Effector memory CD4-positive, alpha-beta T cell (primary cell): ENCODE measurements around the gene TCF7L1.
A peak's percentile ranks its signal among the peaks of the same experiment; 100 is the strongest.

ENCODE experiments used
- DNase-seq, 3 donors: peaks; one replicate each; pipeline ENCODE4 v3.0.0-alpha.2; 2020
- H3K27ac ChIP-seq: 2 replicates; pipeline ENCODE4 v1.7.0; 2013; ENCODE audit warnings: mild to moderate bottlenecking, low read length, moderate library complexity; ENCODE audit not compliant: insufficient read depth, poor library complexity, severe bottlenecking
- H3K27me3 ChIP-seq: replicated peaks from 2 replicates; pipeline ENCODE4 v1.7.0; 2013; ENCODE audit warnings: mild to moderate bottlenecking, low read length; ENCODE audit not compliant: insufficient read depth, control insufficient read depth, poor library complexity, severe bottlenecking
- H3K36me3 ChIP-seq: 2 replicates; pipeline ENCODE4 v1.7.0; 2013; ENCODE audit warnings: mild to moderate bottlenecking, low read length, moderate library complexity; ENCODE audit not compliant: control insufficient read depth, insufficient read depth
- H3K4me1 ChIP-seq: 2 replicates; pipeline ENCODE4 v1.7.0; 2013; ENCODE audit warnings: low read length, mild to moderate bottlenecking; ENCODE audit not compliant: control insufficient read depth, insufficient read depth, poor library complexity, severe bottlenecking
- H3K4me3 ChIP-seq: 2 replicates; pipeline ENCODE4 v1.7.0; 2013; ENCODE audit warnings: low read length, low read depth, mild to moderate bottlenecking; ENCODE audit not compliant: insufficient read depth, poor library complexity, severe bottlenecking
- H3K9me3 ChIP-seq: 2 replicates; pipeline ENCODE4 v1.7.0; 2013; ENCODE audit warnings: mild to moderate bottlenecking, low read length, moderate library complexity; ENCODE audit not compliant: control insufficient read depth

TCF7L1 gene

GRCh38 chr2:85257359-85257969 is 124.3 kb downstream of the TCF7L1 start:
- no peak for DNase-seq
- no peaks in the 10 kb centered on the region for H3K4me1 ChIP-seq
- H3K9me3 ChIP-seq = no peaks in the 10 kb centered on the region
- no peaks in the 10 kb centered on the region for H3K27me3 ChIP-seq
- H3K36me3 ChIP-seq = no peaks in the 10 kb centered on the region
- no peak overlapping the region for H3K4me3 ChIP-seq
- no peak overlapping the region for H3K27ac ChIP-seq

GRCh38 chr2:85257970-85258605 is 124.9 kb downstream of the TCF7L1 start:
- Histone ChIP-seq H3K4me3 (no peak overlapping the region), H3K27me3 (no peaks in the 10 kb centered on the region), H3K9me3 (no peaks in the 10 kb centered on the region), H3K27ac (no peak overlapping the region), H3K4me1 (no peaks in the 10 kb centered on the region), H3K36me3 (no peaks in the 10 kb centered on the region)
- DNase-seq = no peak

DNA sequence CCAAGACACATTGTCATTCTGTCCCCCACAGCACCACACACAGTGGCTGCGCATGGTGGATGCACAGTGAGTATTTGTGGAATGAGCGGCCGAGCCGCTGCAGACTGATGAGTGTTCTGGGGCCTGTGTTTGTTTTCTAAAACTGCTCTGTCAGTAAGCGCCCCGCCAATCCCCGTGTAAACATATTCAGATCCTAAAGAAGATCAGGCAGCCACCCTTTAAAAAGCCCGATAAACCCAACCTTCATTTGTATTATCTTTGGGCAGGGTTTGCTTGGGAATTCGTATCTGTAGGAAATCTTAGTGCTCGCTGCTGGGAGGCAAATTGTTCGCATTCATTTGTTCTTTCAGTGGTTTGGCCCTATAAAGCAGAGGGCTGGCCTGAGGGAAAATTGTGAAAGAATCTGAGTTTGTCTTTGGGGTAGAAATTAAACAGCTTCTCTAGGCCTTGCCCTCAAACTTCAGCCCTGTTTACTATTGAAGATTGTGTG is 126.0 kb downstream of the TCF7L1 start:
- DNase-seq = no peak
- Histone ChIP-seq H3K27me3 (no peaks in the 10 kb centered on the region), H3K4me1 (no peaks in the 10 kb centered on the region), H3K9me3 (no peaks in the 10 kb centered on the region), H3K4me3 (no peak overlapping the region), H3K27ac (no peak overlapping the region), H3K36me3 (no peaks in the 10 kb centered on the region)

DNA sequence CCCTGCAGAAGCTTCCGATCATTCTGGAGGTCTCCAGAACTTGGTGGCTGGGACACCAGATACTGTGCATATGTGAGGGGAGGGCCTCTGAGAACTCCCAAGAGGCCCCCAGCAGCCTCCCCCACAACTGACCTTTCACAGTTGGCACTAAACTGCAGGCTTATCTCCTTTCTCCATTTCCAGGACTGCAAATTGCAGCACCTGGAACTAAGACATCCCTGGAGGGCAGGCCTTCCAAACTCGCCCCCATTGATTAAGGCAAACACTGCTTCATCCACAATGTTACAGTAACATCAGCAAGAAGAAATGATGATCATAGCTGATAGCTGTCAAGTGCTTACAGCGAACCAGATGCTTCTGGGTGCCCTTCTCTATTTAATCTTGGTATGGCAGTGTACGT is 126.7 kb downstream of the TCF7L1 start:
- H3K36me3 ChIP-seq = no peaks in the 10 kb centered on the region
- no peak overlapping the region for H3K4me3 ChIP-seq
- H3K9me3 ChIP-seq = no peaks in the 10 kb centered on the region
- DNase-seq = no peak
- H3K4me1 ChIP-seq = no peaks in the 10 kb centered on the region
- no peak overlapping the region for H3K27ac ChIP-seq
- H3K27me3 ChIP-seq = no peaks in the 10 kb centered on the region

DNA sequence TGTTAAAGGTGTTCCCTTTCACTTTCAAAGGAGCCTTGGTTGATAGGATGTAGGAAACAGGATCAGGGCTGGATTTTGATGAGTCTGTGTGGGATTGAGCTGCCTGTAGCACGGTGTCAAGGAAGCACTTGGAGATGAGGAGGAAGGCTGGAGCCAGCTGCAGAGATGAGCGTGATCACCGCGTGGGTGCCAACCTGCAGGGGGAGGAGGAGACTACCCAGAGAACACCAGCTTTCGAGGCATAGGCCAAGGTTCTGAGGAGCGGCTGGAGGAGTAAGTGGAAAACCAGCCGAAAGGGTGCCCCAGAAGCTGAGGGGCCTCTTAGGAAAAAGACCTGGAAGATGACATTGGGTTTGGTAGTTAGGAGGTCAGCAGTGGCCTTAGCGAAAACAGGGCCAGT is 130.4 kb downstream of the TCF7L1 start:
- Histone ChIP-seq H3K27ac (no peak overlapping the region), H3K27me3 (no peaks in the 10 kb centered on the region), H3K4me1 (no peaks in the 10 kb centered on the region), H3K4me3 (no peak overlapping the region), H3K9me3 (no peaks in the 10 kb centered on the region), H3K36me3 (no peaks in the 10 kb centered on the region)
- no peak for DNase-seq

DNA sequence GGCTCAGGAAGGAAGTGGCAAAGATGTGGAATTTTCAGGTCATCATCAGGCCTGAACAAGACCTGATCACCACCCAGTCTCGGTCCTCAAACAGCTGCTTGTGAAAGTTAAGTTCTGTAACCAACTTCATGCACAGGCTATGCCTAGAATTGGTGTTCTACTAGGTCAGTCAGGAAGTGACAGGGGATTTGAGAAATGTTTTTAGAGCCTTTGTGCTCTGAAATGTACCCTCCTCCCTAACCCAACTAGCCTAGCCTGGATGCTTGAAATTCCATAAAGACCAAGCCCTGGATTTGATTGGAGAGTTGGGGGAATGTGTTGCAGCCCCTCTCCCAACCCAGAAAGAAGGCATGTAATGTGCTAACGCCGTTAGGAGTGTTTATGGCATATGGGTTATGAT is 131.3 kb downstream of the TCF7L1 start:
- Histone ChIP-seq H3K4me3 (no peak overlapping the region), H3K36me3 (no peaks in the 10 kb centered on the region), H3K27ac (no peak overlapping the region), H3K4me1 (no peaks in the 10 kb centered on the region), H3K9me3 (no peaks in the 10 kb centered on the region), H3K27me3 (no peaks in the 10 kb centered on the region)
- no peak for DNase-seq

DNA sequence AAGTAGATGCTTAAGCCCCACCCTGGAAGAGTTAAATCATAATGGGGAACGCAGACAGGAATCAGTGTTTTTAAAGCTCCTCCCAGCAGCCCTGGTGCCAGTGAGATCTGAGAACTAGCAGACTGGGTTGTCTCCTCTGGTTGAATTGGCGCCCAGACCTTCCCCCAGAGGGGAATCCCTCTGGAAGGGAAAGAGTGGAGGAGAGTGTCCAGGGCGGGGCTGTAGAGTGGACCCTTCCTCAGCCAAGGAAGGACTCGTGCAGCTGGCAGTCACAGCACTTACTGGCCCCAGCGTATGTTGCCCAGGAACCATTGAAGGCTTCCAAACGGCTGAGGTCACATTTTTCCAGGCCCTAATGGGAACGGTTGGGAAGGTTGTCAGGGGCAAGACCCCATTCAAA is 132.1 kb downstream of the TCF7L1 start:
- Histone ChIP-seq H3K9me3 (no peaks in the 10 kb centered on the region), H3K36me3 (no peaks in the 10 kb centered on the region), H3K27me3 (no peaks in the 10 kb centered on the region), H3K4me3 (no peak overlapping the region), H3K27ac (no peak overlapping the region), H3K4me1 (no peaks in the 10 kb centered on the region)
- no peak for DNase-seq

DNA sequence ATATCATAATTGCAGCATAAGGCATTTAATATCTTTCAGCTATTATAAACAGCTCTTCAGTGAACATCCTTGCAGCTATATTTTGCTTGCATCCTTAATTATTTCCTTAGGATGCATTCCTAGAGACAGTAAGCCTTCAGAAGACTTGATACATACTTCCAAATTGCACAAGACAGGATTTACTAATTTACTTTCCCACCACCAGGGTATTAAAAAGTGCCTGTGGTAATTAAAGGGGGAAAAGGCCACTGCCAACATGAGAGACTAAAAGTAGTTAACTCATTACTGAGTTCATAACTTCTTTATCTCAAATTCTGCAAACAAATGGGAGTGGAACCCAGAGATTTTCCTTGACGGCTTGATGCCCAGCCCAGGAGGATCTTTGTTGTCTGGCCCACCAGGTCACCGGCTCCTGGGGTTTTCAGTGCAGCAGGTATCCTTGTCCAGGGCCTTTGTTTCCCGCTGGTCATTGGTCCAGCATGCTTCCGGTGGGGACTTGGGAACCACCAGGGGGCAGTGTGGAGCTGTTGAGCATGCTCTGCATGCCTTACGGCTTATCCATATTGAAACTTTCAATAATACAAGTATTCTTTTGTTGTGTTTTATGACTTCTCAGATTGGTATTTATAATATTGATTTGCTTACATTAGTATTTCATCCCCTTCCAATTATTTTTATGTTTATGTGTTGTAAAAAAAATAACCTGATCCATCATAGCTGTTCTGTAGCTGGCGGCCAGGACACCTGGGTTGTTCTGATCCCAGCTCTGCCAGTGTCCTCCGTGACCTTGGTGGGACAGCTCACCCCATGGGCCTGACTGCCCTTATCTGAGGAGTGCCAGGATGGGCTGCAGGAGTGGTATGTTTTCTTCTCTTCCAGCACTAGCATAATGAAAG is 133.2 kb downstream of the TCF7L1 start:
- no peaks in the 10 kb centered on the region for H3K36me3 ChIP-seq
- H3K27ac ChIP-seq = no peak overlapping the region
- H3K27me3 ChIP-seq = no peaks in the 10 kb centered on the region
- DNase-seq = peak; percentile 27 to 57 (median 39)
- no peaks in the 10 kb centered on the region for H3K9me3 ChIP-seq
- H3K4me3 ChIP-seq = no peak overlapping the region
- no peaks in the 10 kb centered on the region for H3K4me1 ChIP-seq

DNA sequence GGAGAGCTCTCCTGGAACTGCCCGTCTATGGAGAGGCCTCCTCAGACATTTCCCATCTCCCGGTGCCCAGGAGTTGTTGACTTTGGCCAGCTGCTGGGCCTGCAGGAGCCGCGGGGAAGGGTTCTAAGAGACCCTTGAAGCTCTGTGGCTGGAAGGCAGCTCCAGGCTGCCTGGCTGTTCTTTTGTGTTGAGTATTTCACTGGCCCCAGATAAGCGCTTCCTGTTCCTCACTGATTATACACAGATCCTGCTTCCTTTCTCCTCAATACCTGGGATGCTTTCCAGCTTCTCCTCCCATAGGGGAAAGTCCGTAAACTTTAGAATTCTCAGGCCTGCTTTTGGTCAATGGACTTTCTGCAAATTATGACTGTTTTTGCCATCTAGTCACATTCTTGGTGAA is 136.8 kb downstream of the TCF7L1 start:
- Histone ChIP-seq H3K9me3 (no peaks in the 10 kb centered on the region), H3K4me3 (no peak overlapping the region), H3K4me1 (no peaks in the 10 kb centered on the region), H3K27ac (no peak overlapping the region), H3K36me3 (no peaks in the 10 kb centered on the region), H3K27me3 (no peaks in the 10 kb centered on the region)
- no peak for DNase-seq

DNA sequence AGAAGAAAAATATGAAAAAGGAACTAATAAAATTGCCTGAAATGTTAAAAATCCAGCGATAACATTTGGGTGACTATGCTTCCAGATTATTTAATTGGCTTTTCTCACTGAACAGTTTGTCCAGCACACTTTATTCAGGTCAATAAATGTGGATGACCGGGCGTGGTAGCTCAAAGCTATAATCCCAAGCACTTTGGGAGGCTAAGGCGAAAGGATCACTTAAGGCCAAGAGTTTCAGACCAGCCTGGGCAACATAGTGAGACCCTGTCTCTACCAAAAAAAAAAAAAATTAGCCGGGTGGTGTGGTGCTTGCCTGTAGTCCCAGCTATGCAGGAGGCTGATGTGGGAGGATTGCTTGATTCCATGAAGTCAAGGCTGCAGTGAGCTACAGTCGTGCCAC is 139.2 kb downstream of the TCF7L1 start:
- DNase-seq = no peak
- Histone ChIP-seq H3K4me1 (no peaks in the 10 kb centered on the region), H3K27ac (no peak overlapping the region), H3K9me3 (no peaks in the 10 kb centered on the region), H3K4me3 (no peak overlapping the region), H3K36me3 (no peaks in the 10 kb centered on the region), H3K27me3 (no peaks in the 10 kb centered on the region)
